HEK293T (cell line): ENCODE results near the gene CEP85L.

Experiments used
- CTCF ChIA-PET: fragments of 350-600 bp; formaldehyde crosslinking; extraction: SDS; loops from one replicate; lab custom pipeline; 2021; ENCODE audit warnings: antibody characterized with exemption, inconsistent platforms; lab: Yijun Ruan, JAX
- POLR2A ChIA-PET: fragments of 350-600 bp; formaldehyde crosslinking; extraction: SDS; loops from one replicate; lab custom pipeline; 2020; ENCODE audit warnings: antibody characterized with exemption, inconsistent platforms; lab: Yijun Ruan, JAX
- DNase-seq: peaks from one replicate; pipeline ENCODE4 v3.0.0; 2012; ENCODE audit warnings: mixed read lengths; ENCODE audit errors: extremely low spot score
- ARNT ChIP-seq: fragments of 450-650 bp; IDR thresholded peaks from 2 replicates; pipeline ENCODE4 v1.6.1; 2017; ENCODE audit warnings: mild to moderate bottlenecking
- BHLHE40 ChIP-seq: fragments of 450-650 bp; IDR thresholded peaks from 2 replicates; pipeline ENCODE4 v1.6.1; 2016; ENCODE audit warnings: mild to moderate bottlenecking, moderate library complexity, borderline replicate concordance
- CTBP1 ChIP-seq: fragments of 450-650 bp; IDR thresholded peaks from 2 replicates; pipeline ENCODE4 v1.6.1; 2016; ENCODE audit warnings: borderline replicate concordance
- ELF4 ChIP-seq: fragments of 450-650 bp; IDR thresholded peaks from 2 replicates; pipeline ENCODE4 v1.6.1; 2017; ENCODE audit warnings: antibody characterized with exemption
- FOXA1 ChIP-seq: fragments of 450-650 bp; IDR thresholded peaks from 2 replicates; pipeline ENCODE4 v1.6.1; 2016; ENCODE audit warnings: mild to moderate bottlenecking
- FOXK2 ChIP-seq: fragments of 450-650 bp; IDR thresholded peaks from 2 replicates; pipeline ENCODE4 v1.6.1; 2016; ENCODE audit warnings: mild to moderate bottlenecking
- FOXM1 ChIP-seq: fragments of 450-650 bp; IDR thresholded peaks from 2 replicates; pipeline ENCODE4 v1.6.1; 2017; ENCODE audit warnings: mild to moderate bottlenecking, borderline replicate concordance
- HDGF ChIP-seq: fragments of 450-650 bp; IDR thresholded peaks from 2 replicates; pipeline ENCODE4 v1.6.1; 2017; ENCODE audit warnings: antibody characterized with exemption, borderline replicate concordance
- L3MBTL2 ChIP-seq: fragments of 450-650 bp; conservative IDR thresholded peaks from 2 replicates; pipeline ENCODE4 v1.6.1; 2016; ENCODE audit warnings: mild to moderate bottlenecking
- LEF1 ChIP-seq: fragments of 450-650 bp; IDR thresholded peaks from 2 replicates; pipeline ENCODE4 v1.6.1; 2017; ENCODE audit warnings: mild to moderate bottlenecking, borderline replicate concordance
- NFRKB ChIP-seq: fragments of 450-650 bp; IDR thresholded peaks from 2 replicates; pipeline ENCODE4 v1.6.1; 2016; ENCODE audit warnings: mild to moderate bottlenecking, moderate library complexity
- PKNOX1 ChIP-seq: fragments of 450-650 bp; IDR thresholded peaks from 2 replicates; pipeline ENCODE4 v1.6.1; 2016
- SP1 ChIP-seq: fragments of 450-650 bp; IDR thresholded peaks from 2 replicates; pipeline ENCODE4 v1.6.1; 2017
- SUZ12 ChIP-seq: fragments of 450-650 bp; IDR thresholded peaks from 2 replicates; pipeline ENCODE4 v1.6.1; 2016; ENCODE audit warnings: mild to moderate bottlenecking
- TARDBP ChIP-seq: fragments of 450-650 bp; IDR thresholded peaks from 2 replicates; pipeline ENCODE4 v1.6.1; 2016
- ZNF384 ChIP-seq: fragments of 450-650 bp; IDR thresholded peaks from 2 replicates; pipeline ENCODE4 v1.6.1; 2016

Gene CEP85L

GRCh38 chr6:118680452-118681095 is 29.2 kb upstream of the CEP85L start:
- DNase-seq, result no peak
- TF ChIP-seq ELF4, result no peak
- TF ChIP-seq SUZ12, result no peak
- no peak for TF ChIP-seq ZNF384
- TF ChIP-seq CTBP1, result no peak
- no peak for TF ChIP-seq ARNT
- TF ChIP-seq NFRKB, result no peak
- no peak for TF ChIP-seq SP1
- TF ChIP-seq LEF1, result no peak
- no peak for TF ChIP-seq BHLHE40
- no peak for TF ChIP-seq FOXK2
- no peak for TF ChIP-seq PKNOX1
- TF ChIP-seq HDGF, result no peak
- TF ChIP-seq L3MBTL2, result no peak
- ChIA-PET CTCF (no interaction called here), POLR2A (no interaction called here)

GRCh38 chr6:118679327-118679901 is 28.0 kb upstream of the CEP85L start:
- POLR2A ChIA-PET, result no interaction called here
- TF ChIP-seq FOXK2, result no peak
- no peak for TF ChIP-seq L3MBTL2
- no peak for TF ChIP-seq FOXA1
- CTCF ChIA-PET, result no interaction called here
- DNase-seq, result no peak

- CTCF ChIA-PET, result no interaction called here
- TF ChIP-seq ZNF384, result no peak
- no peak for TF ChIP-seq SP1
- TF ChIP-seq NFRKB, result no peak
- no peak for TF ChIP-seq PKNOX1
- no peak for TF ChIP-seq SUZ12
- TF ChIP-seq FOXM1, result no peak
- no peak for TF ChIP-seq ELF4
- no peak for TF ChIP-seq ARNT
- TF ChIP-seq L3MBTL2, result no peak
- TF ChIP-seq FOXA1, result no peak
- TF ChIP-seq CTBP1, result no peak
- no peak for TF ChIP-seq FOXK2
- TF ChIP-seq BHLHE40, result no peak
- TF ChIP-seq TARDBP, result no peak
- no peak for TF ChIP-seq LEF1
- no peak for TF ChIP-seq HDGF
- DNase-seq, result no peak
- POLR2A ChIA-PET, result no interaction called here
Observed at GRCh38 chr6:118678866-118679265, 27.5 kb upstream of the CEP85L start.

- ChIA-PET POLR2A (no interaction called here), CTCF (no interaction called here)
- no peak for DNase-seq
- no peak for TF ChIP-seq SUZ12
- no peak for TF ChIP-seq FOXA1
Observed at GRCh38 chr6:118677193-118677592, 25.8 kb upstream of the CEP85L start.

GRCh38 chr6:118675225-118675624 is 23.8 kb upstream of the CEP85L start:
- no peak for TF ChIP-seq HDGF
- TF ChIP-seq ARNT, result no peak
- TF ChIP-seq LEF1, result no peak
- TF ChIP-seq SUZ12, result no peak
- TF ChIP-seq L3MBTL2, result no peak
- TF ChIP-seq PKNOX1, result no peak
- no peak for TF ChIP-seq ZNF384
- no peak for TF ChIP-seq BHLHE40
- TF ChIP-seq FOXA1, result no peak
- no peak for TF ChIP-seq TARDBP
- TF ChIP-seq NFRKB, result no peak
- no peak for TF ChIP-seq CTBP1
- TF ChIP-seq ELF4, result no peak
- TF ChIP-seq FOXK2, result no peak
- no peak for TF ChIP-seq FOXM1
- no peak for TF ChIP-seq SP1
- DNase-seq, result no peak
- ChIA-PET POLR2A (no interaction called here), CTCF (no interaction called here)

GRCh38 chr6:118674772-118675171 is 23.4 kb upstream of the CEP85L start:
- TF ChIP-seq ZNF384, result no peak
- no peak for TF ChIP-seq SUZ12
- ChIA-PET POLR2A (interaction anchor here (0.6 kb wide), 1 partner anchor 18 kb away, joined by 4 read pairs; no protein-coding TSS in a partner anchor), CTCF (interaction anchor here (0.6 kb wide), 1 partner anchor 1348 kb away, joined by 6 read pairs; no protein-coding TSS in a partner anchor)
- no peak for DNase-seq

- ChIA-PET CTCF (no interaction called here), POLR2A (no interaction called here)
- no peak for TF ChIP-seq NFRKB
- no peak for TF ChIP-seq FOXA1
- DNase-seq, result no peak
Observed at GRCh38 chr6:118672678-118673077, 21.3 kb upstream of the CEP85L start.
